H9 (cell line): ENCODE results near the gene NPTX1. TPM values are rescaled to one million over a fixed set of nuclear protein-coding genes. Genes with fewer than 3 reads are reported as not detected.

Experiments
- DNase-seq: peaks from one replicate; pipeline ENCODE4 v3.0.0-alpha.2; 2017
- H2AFZ ChIP-seq: one replicate; pipeline ENCODE4 v1.6.1; 2013; ENCODE audit warnings: mild to moderate bottlenecking, low read length, control low read depth, moderate library complexity
- H2AK5ac ChIP-seq: 2 replicates; pipeline ENCODE4 v1.6.1; 2013; ENCODE audit warnings: low read length, control low read depth, mixed read lengths; ENCODE audit not compliant: insufficient read length
- H2BK120ac ChIP-seq: one replicate; pipeline ENCODE4 v1.6.1; 2013; ENCODE audit warnings: low read depth, mild to moderate bottlenecking, low read length, control low read depth, inconsistent platforms; ENCODE audit not compliant: poor library complexity, severe bottlenecking
- H2BK12ac ChIP-seq: 2 replicates; pipeline ENCODE4 v1.6.1; 2013; ENCODE audit warnings: low read length, control low read depth, mixed read lengths, low read depth; ENCODE audit not compliant: insufficient read length
- H2BK15ac ChIP-seq: 2 replicates; pipeline ENCODE4 v1.6.1; 2013; ENCODE audit warnings: low read depth, low read length, control low read depth
- H2BK20ac ChIP-seq: one replicate; pipeline ENCODE4 v1.6.1; 2013; ENCODE audit warnings: low read depth, mild to moderate bottlenecking, low read length, control low read depth, inconsistent platforms; ENCODE audit not compliant: poor library complexity, severe bottlenecking
- H2BK5ac ChIP-seq: 2 replicates; pipeline ENCODE4 v1.6.1; 2013; ENCODE audit warnings: low read length, control low read depth, mixed read lengths; ENCODE audit not compliant: insufficient read length
- H3K14ac ChIP-seq: 2 replicates; pipeline ENCODE4 v1.6.1; 2013; ENCODE audit warnings: low read length, control low read depth; ENCODE audit not compliant: insufficient read depth
- H3K18ac ChIP-seq: 2 replicates; pipeline ENCODE4 v1.6.1; 2013; ENCODE audit warnings: low read depth, mild to moderate bottlenecking, mixed read lengths, low read length, control low read depth; ENCODE audit not compliant: insufficient read length
- H3K23ac ChIP-seq: 2 replicates; pipeline ENCODE4 v1.6.1; 2013; ENCODE audit warnings: low read length, control low read depth, mixed read lengths, low read depth; ENCODE audit not compliant: insufficient read length
- H3K23me2 ChIP-seq: 2 replicates; pipeline ENCODE4 v1.6.1; 2013; ENCODE audit warnings: low read depth, mild to moderate bottlenecking, mixed read lengths, low read length, control low read depth; ENCODE audit not compliant: insufficient read length, poor library complexity, severe bottlenecking
- H3K27ac ChIP-seq: 2 replicates; pipeline ENCODE4 v1.5.1; 2013; ENCODE audit warnings: low read length, control low read depth, mixed read lengths, low read depth; ENCODE audit not compliant: insufficient read length
- H3K27me3 ChIP-seq: 2 replicates; pipeline ENCODE4 v1.6.1; 2013; ENCODE audit warnings: low read length, control low read depth, inconsistent platforms; ENCODE audit not compliant: insufficient read depth
- H3K4ac ChIP-seq: 2 replicates; pipeline ENCODE4 v1.6.1; 2013; ENCODE audit warnings: low read depth, mild to moderate bottlenecking, control low read depth, inconsistent platforms, low read length, moderate library complexity
- H3K4me1 ChIP-seq: 2 replicates; pipeline ENCODE4 v1.6.1; 2013; ENCODE audit warnings: low read length, control low read depth, inconsistent platforms; ENCODE audit not compliant: insufficient read depth
- H3K4me2 ChIP-seq: 2 replicates; pipeline ENCODE4 v1.6.1; 2013; ENCODE audit warnings: low read length, control low read depth, mixed read lengths; ENCODE audit not compliant: insufficient read length, insufficient read depth
- H3K56ac ChIP-seq: 2 replicates; pipeline ENCODE4 v1.6.1; 2013; ENCODE audit warnings: low read depth, mild to moderate bottlenecking, mixed read lengths, low read length, control low read depth; ENCODE audit not compliant: insufficient read length
- H3K79me1 ChIP-seq: 2 replicates; pipeline ENCODE4 v1.6.1; 2013; ENCODE audit warnings: low read depth, mild to moderate bottlenecking, moderate library complexity, low read length, control low read depth, inconsistent platforms; ENCODE audit not compliant: insufficient read depth, poor library complexity, severe bottlenecking
- H3K79me2 ChIP-seq: 2 replicates; pipeline ENCODE4 v1.6.1; 2013; ENCODE audit warnings: low read length, control low read depth, inconsistent platforms; ENCODE audit not compliant: insufficient read depth
- H3K9ac ChIP-seq: 2 replicates; pipeline ENCODE4 v1.6.1; 2013; ENCODE audit warnings: low read length, control low read depth, mixed read lengths; ENCODE audit not compliant: insufficient read length; ENCODE audit errors: extremely low read depth
- H3K9me3 ChIP-seq: one replicate; pipeline ENCODE4 v1.6.1; 2013; ENCODE audit warnings: low read depth, low read length, inconsistent platforms; ENCODE audit not compliant: control insufficient read depth
- H3T11ph ChIP-seq: one replicate; pipeline ENCODE4 v1.6.1; 2013; ENCODE audit warnings: mild to moderate bottlenecking, low read length, control low read depth, inconsistent platforms
- H4K20me1 ChIP-seq: one replicate; pipeline ENCODE4 v1.6.1; 2013; ENCODE audit not compliant: control insufficient read depth, insufficient read length, insufficient read depth
- H4K5ac ChIP-seq: 2 replicates; pipeline ENCODE4 v1.6.1; 2013; ENCODE audit warnings: low read depth, mild to moderate bottlenecking, mixed read lengths, low read length, control low read depth; ENCODE audit not compliant: insufficient read length
- H4K8ac ChIP-seq: replicated peaks from 2 replicates; pipeline ENCODE4 v1.6.1; 2013; ENCODE audit warnings: low read length, control low read depth, mixed read lengths, low read depth; ENCODE audit not compliant: insufficient read length
- H4K91ac ChIP-seq: 2 replicates; pipeline ENCODE4 v1.6.1; 2013; ENCODE audit warnings: low read depth, mild to moderate bottlenecking, moderate library complexity, mixed read lengths, low read length, control low read depth; ENCODE audit not compliant: insufficient read length
- H3K27ac Mint-ChIP-seq, 3 experiments: 2 replicates in 2 of 3; 3 replicates in 1 of 3; pipeline ENCODE4 v1.8.0; 2020 to 2021; ENCODE audit warnings: mixed read lengths in 3 of 3, mild to moderate bottlenecking in 1 of 3, moderate library complexity in 1 of 3
- H3K27me3 Mint-ChIP-seq: 2 replicates; pipeline ENCODE4 v1.8.0; 2021; ENCODE audit warnings: low read depth, mild to moderate bottlenecking, moderate library complexity, mixed read lengths
- H3K36me3 Mint-ChIP-seq, 3 experiments: 2 replicates in 2 of 3; 3 replicates in 1 of 3; pipeline ENCODE4 v1.8.0; 2020 to 2021; ENCODE audit warnings: low read depth in 3 of 3, mixed read lengths in 3 of 3; ENCODE audit not compliant: insufficient read depth in 1 of 3
- H3K4me1 Mint-ChIP-seq, 2 experiments: 2 replicates each; pipeline ENCODE4 v1.8.0; 2020; ENCODE audit warnings: mixed read lengths in 2 of 2
- H3K4me3 Mint-ChIP-seq, 2 experiments: 2 replicates in 1 of 2; 3 replicates in 1 of 2; pipeline ENCODE4 v1.8.0; 2020 to 2021; ENCODE audit warnings: mild to moderate bottlenecking in 2 of 2, mixed read lengths in 2 of 2, moderate library complexity in 1 of 2
- H3K9me3 Mint-ChIP-seq, 2 experiments: 2 replicates in 1 of 2; 3 replicates in 1 of 2; pipeline ENCODE4 v1.8.0; 2020; ENCODE audit warnings: mild to moderate bottlenecking in 2 of 2, mixed read lengths in 2 of 2, moderate library complexity in 1 of 2
- WGBS: extraction: QIAGEN DNeasy Blood & Tissue Kit; methylation state at CpG from one replicate; pipeline ENCODE4 v1.1.7; 2013; ENCODE audit warnings: missing lambda C conversion rate, low lambda C conversion rate, mixed read lengths; ENCODE audit not compliant: insufficient read length; ENCODE audit errors: extremely low coverage; 5-methylcytosine and 5-hydroxymethylcytosine counted together
- total RNA-seq: library from RNA; stranded (reverse); gene quantifications from 2 replicates; pipeline ENCODE4 v1.2.1, GENCODE V29; 2021
- TF ChIP-seq, protein P1 (sequence below): fragments of 200-600 bp; sonication (generic); conservative IDR thresholded peaks from 3 replicates; pipeline ENCODE4 v1.8.0; 2021; ENCODE audit warnings: antibody characterized with exemption, mild to moderate bottlenecking

The NPTX1 gene
- total RNA-seq, 1 experiment from 2014 or later, result 20.5 TPM

DNA sequence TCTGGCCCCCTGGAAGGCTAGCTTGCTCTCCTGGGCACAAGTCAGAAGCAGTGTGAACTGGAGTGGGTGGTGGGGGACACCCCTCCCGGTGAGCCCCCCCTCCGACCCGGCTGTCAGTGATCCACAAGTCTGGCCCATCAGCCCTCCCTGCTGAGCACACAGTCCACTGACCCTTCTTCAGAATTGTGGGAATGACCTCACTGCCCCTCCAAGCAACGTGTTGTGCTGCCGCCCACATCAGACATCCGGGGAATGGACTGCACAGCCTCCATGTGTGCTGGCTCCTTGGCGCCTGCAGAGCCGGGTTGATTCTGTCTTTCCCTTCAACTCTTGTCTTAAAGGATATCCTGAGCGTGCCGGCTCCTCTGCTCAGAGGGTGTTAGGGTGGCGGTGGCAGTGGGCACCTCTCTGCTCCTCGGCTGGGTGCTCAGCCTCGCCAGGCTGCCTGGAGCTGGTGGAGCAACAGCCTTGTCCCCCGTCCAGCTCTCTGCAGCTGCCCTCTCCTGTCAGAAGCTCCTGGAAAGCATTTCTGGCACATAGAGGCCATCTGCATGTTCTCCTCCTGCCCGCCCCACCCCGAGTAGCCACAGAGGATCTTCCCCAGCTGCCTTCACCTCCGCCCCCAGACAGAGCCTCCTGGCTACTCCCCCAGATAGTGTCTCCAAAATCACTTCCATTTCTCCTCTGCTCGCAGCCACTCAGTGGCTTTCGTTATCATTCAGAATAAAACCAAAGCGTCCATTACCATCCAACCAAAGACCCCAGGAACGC, 19.8 kb downstream of the NPTX1 start:
- Histone ChIP-seq H3K9me3 (no peaks in the 10 kb centered on the region), H2BK120ac (no peak overlapping the region), H4K91ac (no peak overlapping the region), H2BK12ac (no peak overlapping the region), H3K79me2 (no peaks in the 10 kb centered on the region), H4K5ac (no peak overlapping the region), H2AK5ac (no peak overlapping the region), H3K79me1 (no peaks in the 10 kb centered on the region), H3K4me2 (no peak overlapping the region), H2AFZ (no peak overlapping the region), H3K27ac (no peak overlapping the region), H3K23me2 (peaks cover 10% of the 10 kb centered on the region), H3K18ac (no peak overlapping the region), H2BK15ac (no peak overlapping the region), H3T11ph (no peak overlapping the region), H4K20me1 (no peaks in the 10 kb centered on the region), H3K4me1 (peaks cover 2% of the 10 kb centered on the region; the same call in 1 of the 2 replicates), H2BK5ac (no peak overlapping the region), H3K4ac (no peak overlapping the region), H3K27me3 (no peaks in the 10 kb centered on the region), H4K8ac (no peak overlapping the region), H3K56ac (no peak overlapping the region), H3K23ac (no peak overlapping the region), H3K14ac (no peak overlapping the region), H2BK20ac (no peak overlapping the region), H3K9ac (no peak overlapping the region)
- TF ChIP-seq, protein P1, sequence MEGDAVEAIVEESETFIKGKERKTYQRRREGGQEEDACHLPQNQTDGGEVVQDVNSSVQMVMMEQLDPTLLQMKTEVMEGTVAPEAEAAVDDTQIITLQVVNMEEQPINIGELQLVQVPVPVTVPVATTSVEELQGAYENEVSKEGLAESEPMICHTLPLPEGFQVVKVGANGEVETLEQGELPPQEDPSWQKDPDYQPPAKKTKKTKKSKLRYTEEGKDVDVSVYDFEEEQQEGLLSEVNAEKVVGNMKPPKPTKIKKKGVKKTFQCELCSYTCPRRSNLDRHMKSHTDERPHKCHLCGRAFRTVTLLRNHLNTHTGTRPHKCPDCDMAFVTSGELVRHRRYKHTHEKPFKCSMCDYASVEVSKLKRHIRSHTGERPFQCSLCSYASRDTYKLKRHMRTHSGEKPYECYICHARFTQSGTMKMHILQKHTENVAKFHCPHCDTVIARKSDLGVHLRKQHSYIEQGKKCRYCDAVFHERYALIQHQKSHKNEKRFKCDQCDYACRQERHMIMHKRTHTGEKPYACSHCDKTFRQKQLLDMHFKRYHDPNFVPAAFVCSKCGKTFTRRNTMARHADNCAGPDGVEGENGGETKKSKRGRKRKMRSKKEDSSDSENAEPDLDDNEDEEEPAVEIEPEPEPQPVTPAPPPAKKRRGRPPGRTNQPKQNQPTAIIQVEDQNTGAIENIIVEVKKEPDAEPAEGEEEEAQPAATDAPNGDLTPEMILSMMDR, result no peak
- peaks cover 13 to 28% of the 10 kb centered on the region in 2 experiments for H3K4me1 Mint-ChIP-seq
- H3K4me3 Mint-ChIP-seq, result peak overlapping the region in 1 of 2 experiments; percentile 26; a peak in 2 of 5 replicates
- no peaks in the 10 kb centered on the region; a peak in 1 of 5 replicates for H3K9me3 Mint-ChIP-seq
- DNase-seq, result no peak
- peaks cover 80% of the 10 kb centered on the region for H3K27me3 Mint-ChIP-seq
- H3K27ac Mint-ChIP-seq, result no peak overlapping the region
- WGBS, result no CpG with 5 or more reads among the region's 21 CpGs
- peaks cover 0 to 2% (median 0%) of the 10 kb centered on the region in 3 experiments; a peak in 1 of 7 replicates for H3K36me3 Mint-ChIP-seq
